PC-3 (cell line): ENCODE data around the gene OOSP4B. TPM values are rescaled to one million over a fixed set of nuclear protein-coding genes. Genes with fewer than 3 reads are reported as not detected.

Experiments
- ATAC-seq: fragments of 200-7000 bp; cut with Tn5 transposase; 2 replicates; pipeline ENCODE4 v1.9.1; 2020; ENCODE audit warnings: mild to moderate bottlenecking, moderate library complexity
- BruUV-seq: library from RNA; stranded (reverse); fragments of 400-500 nt; replicated peaks from 2 replicates; lab custom pipeline; 2021; lab: Mats Ljungman, UMichigan
- CTCF ChIA-PET: fragments of 300-600 bp; sonication (Branson Sonifier 250); formaldehyde crosslinking; loops from one replicate; lab custom pipeline; 2022; ENCODE audit warnings: antibody characterized with exemption; lab: Charles Lee
- POLR2A ChIA-PET: fragments of 300-600 bp; sonication (Branson Sonifier 250); formaldehyde crosslinking; loops from one replicate; lab custom pipeline; 2022; ENCODE audit warnings: antibody characterized with exemption; ENCODE audit not compliant: unreplicated experiment; lab: Charles Lee
- DNase-seq: peaks from one replicate; pipeline ENCODE4 v3.0.0-alpha.2; 2015
- H2AFZ ChIP-seq: fragments of 300-600 bp; sonication (generic); 2 replicates; pipeline ENCODE4 v1.6.0; 2016; ENCODE audit warnings: antibody characterized with exemption, low read length
- H3F3A ChIP-seq: fragments of 300-600 bp; sonication (generic); one replicate; pipeline ENCODE4 v1.6.0; 2017; ENCODE audit warnings: antibody characterized with exemption, low read length, control low read depth, mild to moderate bottlenecking; ENCODE audit not compliant: unreplicated experiment
- H3K27ac ChIP-seq: fragments of 300-600 bp; sonication (generic); 2 replicates; pipeline ENCODE4 v1.5.1; 2016; ENCODE audit warnings: mild to moderate bottlenecking, low read length
- H3K27me3 ChIP-seq: fragments of 300-600 bp; sonication (generic); 2 replicates; pipeline ENCODE4 v1.6.1; 2016; ENCODE audit warnings: low read length, mixed read lengths
- H3K36me3 ChIP-seq: fragments of 300-600 bp; sonication (generic); 2 replicates; pipeline ENCODE4 v1.6.1; 2016; ENCODE audit warnings: low read depth, mixed run types, low read length, mixed read lengths
- H3K4me1 ChIP-seq: fragments of 300-600 bp; sonication (generic); 2 replicates; pipeline ENCODE4 v1.5.1; 2016; ENCODE audit warnings: low read length; ENCODE audit not compliant: insufficient read depth
- H3K4me2 ChIP-seq: fragments of 300-600 bp; sonication (generic); 2 replicates; pipeline ENCODE4 v1.6.0; 2016; ENCODE audit warnings: low read length
- H3K4me3 ChIP-seq: fragments of 300-600 bp; sonication (generic); 2 replicates; pipeline ENCODE4 v1.5.1; 2016; ENCODE audit warnings: mild to moderate bottlenecking, low read length, mixed read lengths
- H3K79me2 ChIP-seq: fragments of 300-600 bp; sonication (generic); 2 replicates; pipeline ENCODE4 v1.6.1; 2017; ENCODE audit warnings: low read length, mixed read lengths
- H3K9ac ChIP-seq: fragments of 300-600 bp; sonication (generic); 2 replicates; pipeline ENCODE4 v1.6.0; 2016; ENCODE audit warnings: mild to moderate bottlenecking, low read length
- H3K9me2 ChIP-seq: fragments of 300-600 bp; sonication (generic); replicated peaks from 2 replicates; pipeline ENCODE4 v1.6.1; 2016; ENCODE audit warnings: mixed run types, low read length, mixed read lengths
- H3K9me3 ChIP-seq: fragments of 300-600 bp; sonication (generic); 2 replicates; pipeline ENCODE4 v1.6.1; 2016; ENCODE audit warnings: low read length, mixed read lengths
- H4K20me1 ChIP-seq: fragments of 300-600 bp; sonication (generic); 2 replicates; pipeline ENCODE4 v1.6.1; 2016; ENCODE audit warnings: low read length, mixed read lengths
- CTCF ChIP-seq: fragments of 300-600 bp; sonication (generic); conservative IDR thresholded peaks from 2 replicates; pipeline ENCODE4 v1.5.1; 2017; ENCODE audit warnings: antibody characterized with exemption, low read depth, mild to moderate bottlenecking, low read length
- EZH2 ChIP-seq: fragments of 300-600 bp; sonication (generic); IDR thresholded peaks from one replicate; pipeline ENCODE4 v1.6.1; 2017; ENCODE audit warnings: antibody characterized with exemption, mild to moderate bottlenecking, low read length; ENCODE audit not compliant: unreplicated experiment
- EZH2phosphoT487 ChIP-seq: fragments of 300-600 bp; sonication (generic); IDR thresholded peaks from 2 replicates; pipeline ENCODE4 v1.6.1; 2018; ENCODE audit warnings: mild to moderate bottlenecking, antibody characterized with exemption, low read length, borderline replicate concordance
- intact Hi-C: fragments of 100-400 bp; cut with micrococcal nuclease; formaldehyde crosslinking; loops from 2 replicates; pipeline ENCODE4 v1.9.0; 2023
- total RNA-seq: library from RNA; depleted of rRNA; stranded (reverse); fragments of >200 nt; gene quantifications from 2 replicates; pipeline ENCODE4 v1.2.3, GENCODE V29; 2014; rRNA removed

Gene OOSP4B
- total RNA-seq, 1 experiment from 2014 or later: not detected

- no peak for TF ChIP-seq EZH2
- no peak for TF ChIP-seq CTCF
- no peak for TF ChIP-seq EZH2phosphoT487
- no peaks in the 10 kb centered on the region for H3K79me2 ChIP-seq
- no peak overlapping the region for H3K4me2 ChIP-seq
- intact Hi-C loops: no loop called here
- H3K27me3 ChIP-seq: no peaks in the 10 kb centered on the region
- no peaks in the 10 kb centered on the region for H3K36me3 ChIP-seq
- H3K9me3 ChIP-seq: no peaks in the 10 kb centered on the region
- H4K20me1 ChIP-seq: no peaks in the 10 kb centered on the region
- no peaks in the 10 kb centered on the region for H3K9me2 ChIP-seq
- CTCF ChIA-PET: no interaction called here
- ATAC-seq: no peak
- H3K27ac ChIP-seq: no peak overlapping the region
- no peak for DNase-seq
- H2AFZ ChIP-seq: no peak overlapping the region
- no peaks in the 10 kb centered on the region for H3F3A ChIP-seq
- POLR2A ChIA-PET: no interaction called here
- no TSS peak for BruUV-seq
- H3K4me3 ChIP-seq: no peak overlapping the region
- H3K9ac ChIP-seq: no peak overlapping the region
- H3K4me1 ChIP-seq: no peaks in the 10 kb centered on the region
Observed at GRCh38 chr11:60078745-60079144, 61.8 kb downstream of the OOSP4B start.

DNA sequence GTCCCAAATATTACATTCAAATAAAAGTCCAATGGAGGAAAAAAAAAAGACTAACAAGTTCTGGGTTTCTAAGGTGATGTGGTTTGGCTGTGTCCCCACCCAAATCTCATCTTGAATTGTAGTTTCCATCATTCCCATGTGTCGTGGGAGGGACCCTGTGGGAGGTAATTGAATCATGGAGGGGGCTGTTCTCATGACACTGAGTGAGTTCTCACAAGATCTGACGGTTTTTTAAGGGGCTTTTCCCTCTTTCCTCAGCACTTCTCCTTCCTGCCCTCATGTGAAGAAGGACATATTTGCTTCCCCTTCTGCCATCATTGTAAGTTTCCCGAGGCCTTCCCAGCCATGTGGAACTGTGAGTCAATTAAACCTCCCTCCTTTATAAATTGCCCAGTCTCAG is 63.6 kb downstream of the OOSP4B start:
- Histone ChIP-seq H3K4me2 (no peak overlapping the region), H3K27ac (no peak overlapping the region), H3K36me3 (no peaks in the 10 kb centered on the region), H3K9me3 (no peaks in the 10 kb centered on the region), H3K9ac (no peak overlapping the region), H3K9me2 (no peaks in the 10 kb centered on the region), H3F3A (no peaks in the 10 kb centered on the region), H4K20me1 (no peaks in the 10 kb centered on the region), H2AFZ (no peak overlapping the region), H3K79me2 (no peaks in the 10 kb centered on the region), H3K4me3 (no peak overlapping the region), H3K4me1 (0 out of 2 replicates have a peak, but pooled peaks cover 3% of the 10 kb centered on the region), H3K27me3 (no peaks in the 10 kb centered on the region)
- no peak for DNase-seq
- ATAC-seq: no peak
- TF ChIP-seq CTCF: no peak
- TF ChIP-seq EZH2: no peak
- no peak for TF ChIP-seq EZH2phosphoT487
- ChIA-PET CTCF (no interaction called here), POLR2A (no interaction called here)
- intact Hi-C loops: no loop called here
- no TSS peak for BruUV-seq

Other genes starting within 250 kb of the OOSP4B start
- gene MRPL16, start 206.4 kb upstream of the OOSP4B start, total RNA-seq: 111 and 123 TPM in 2 replicates
- not detected in 2 replicates for gene CBLIF, start 171.7 kb upstream of the OOSP4B start, total RNA-seq
- gene TCN1, start 150.7 kb upstream of the OOSP4B start, total RNA-seq: 7.4 and 14.8 TPM in 2 replicates
- not detected in 2 replicates for gene OOSP3, start 138.4 kb upstream of the OOSP4B start, total RNA-seq
- gene OOSP1, start 78.7 kb upstream of the OOSP4B start, total RNA-seq: not detected in 2 replicates
- not detected in 2 replicates for gene OOSP4A, start 53.1 kb upstream of the OOSP4B start, total RNA-seq
- not detected in 2 replicates for gene OOSP2, start 23.2 kb downstream of the OOSP4B start, total RNA-seq
- gene MS4A3, start 39.5 kb downstream of the OOSP4B start, total RNA-seq: not detected in 2 replicates
- not detected in 2 replicates for gene MS4A2, start 71.5 kb downstream of the OOSP4B start, total RNA-seq
- not detected in 2 replicates for gene MS4A6A, start 165.9 kb downstream of the OOSP4B start, total RNA-seq
- gene MS4A4E, start 226.0 kb downstream of the OOSP4B start, total RNA-seq: not detected in 2 replicates